OCI-LY7 (cell line): ENCODE results near the gene ZBED4.

ENCODE experiments used
- EZH2phosphoT487 ChIP-seq: fragments of 200-600 bp; sonication (generic); IDR thresholded peaks from 2 replicates; pipeline ENCODE4 v1.6.1; 2018; ENCODE audit warnings: low read depth, borderline replicate concordance, mild to moderate bottlenecking, mixed run types, antibody characterized with exemption, low read length, moderate library complexity, mixed read lengths
- TF ChIP-seq, protein P1 (sequence below): fragments of 200-600 bp; sonication (generic); conservative IDR thresholded peaks from 2 replicates; pipeline ENCODE4 v1.5.1; 2014; ENCODE audit warnings: mild to moderate bottlenecking, antibody characterized with exemption, low read length, moderate library complexity, mixed read lengths

DNA sequence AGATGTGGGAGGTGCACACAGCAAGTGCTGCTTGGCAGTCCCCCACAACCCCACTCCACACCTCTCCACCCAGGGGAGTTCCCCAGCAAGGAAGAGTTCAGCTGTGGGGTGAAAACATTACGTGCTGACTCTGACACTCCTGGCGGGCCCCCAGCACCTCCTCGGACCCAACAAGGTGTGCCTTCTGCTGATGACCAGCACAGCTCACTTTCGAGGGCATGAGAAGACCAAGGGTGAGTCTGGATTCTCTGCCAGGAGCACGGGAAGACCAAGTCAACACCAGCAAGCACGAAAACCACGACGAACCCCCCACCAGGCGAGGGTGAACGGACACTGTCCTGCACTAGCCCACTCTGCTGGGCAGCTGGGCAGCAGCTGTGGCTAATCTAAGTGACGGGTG is 63.2 kb downstream of the ZBED4 start:
- TF ChIP-seq EZH2phosphoT487: no peak
- TF ChIP-seq, protein P1, sequence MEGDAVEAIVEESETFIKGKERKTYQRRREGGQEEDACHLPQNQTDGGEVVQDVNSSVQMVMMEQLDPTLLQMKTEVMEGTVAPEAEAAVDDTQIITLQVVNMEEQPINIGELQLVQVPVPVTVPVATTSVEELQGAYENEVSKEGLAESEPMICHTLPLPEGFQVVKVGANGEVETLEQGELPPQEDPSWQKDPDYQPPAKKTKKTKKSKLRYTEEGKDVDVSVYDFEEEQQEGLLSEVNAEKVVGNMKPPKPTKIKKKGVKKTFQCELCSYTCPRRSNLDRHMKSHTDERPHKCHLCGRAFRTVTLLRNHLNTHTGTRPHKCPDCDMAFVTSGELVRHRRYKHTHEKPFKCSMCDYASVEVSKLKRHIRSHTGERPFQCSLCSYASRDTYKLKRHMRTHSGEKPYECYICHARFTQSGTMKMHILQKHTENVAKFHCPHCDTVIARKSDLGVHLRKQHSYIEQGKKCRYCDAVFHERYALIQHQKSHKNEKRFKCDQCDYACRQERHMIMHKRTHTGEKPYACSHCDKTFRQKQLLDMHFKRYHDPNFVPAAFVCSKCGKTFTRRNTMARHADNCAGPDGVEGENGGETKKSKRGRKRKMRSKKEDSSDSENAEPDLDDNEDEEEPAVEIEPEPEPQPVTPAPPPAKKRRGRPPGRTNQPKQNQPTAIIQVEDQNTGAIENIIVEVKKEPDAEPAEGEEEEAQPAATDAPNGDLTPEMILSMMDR: no peak
